Measurements from ENCODE around the gene MGLL. TPM values are rescaled to one million over a fixed set of nuclear protein-coding genes. Genes with fewer than 3 reads are reported as not detected.

The MGLL gene
- total RNA-seq, 2 experiments from 2014 or later, result 0.31 to 0.41 TPM

GRCh38 chr3:127678611-127679533 lies 143.4 kb downstream of the MGLL start:
- Mint-ChIP-seq H3K27me3 (no peaks in the 10 kb centered on the region), H3K36me3 (no peaks in the 10 kb centered on the region), H3K27ac (no peak overlapping the region), H3K9me3 (no peaks in the 10 kb centered on the region), H3K4me3 (no peak overlapping the region), H3K4me1 (ENCODE audit: low read depth) (peaks cover 23% of the 10 kb centered on the region)
- ChIA-PET POLR2A (no interaction called here), CTCF (interaction anchor here (1.0 kb wide), 1 partner anchor 454 kb away, joined by 3 read pairs; no protein-coding TSS in a partner anchor)
- DNase-seq, result no peak
- intact Hi-C loops (cut with micrococcal nuclease), result no loop called here

- intact Hi-C loops (cut with micrococcal nuclease), result no loop called here
- no peaks in the 10 kb centered on the region for H3K36me3 Mint-ChIP-seq
- no peaks in the 10 kb centered on the region for H3K9me3 Mint-ChIP-seq
- no peaks in the 10 kb centered on the region for H3K27me3 Mint-ChIP-seq
- CTCF ChIA-PET, result no interaction called here
- peak; percentile 2 for DNase-seq
- H3K4me1 Mint-ChIP-seq (ENCODE audit: low read depth), result peaks cover 23% of the 10 kb centered on the region
- POLR2A ChIA-PET, result no interaction called here
- no peak overlapping the region for H3K27ac Mint-ChIP-seq
- H3K4me3 Mint-ChIP-seq, result no peak overlapping the region
Observed at GRCh38 chr3:127678315-127678599, 144.1 kb downstream of the MGLL start.

- no peak overlapping the region for H3K4me3 Mint-ChIP-seq
- ChIA-PET CTCF (no interaction called here), POLR2A (no interaction called here)
- H3K36me3 Mint-ChIP-seq, result no peaks in the 10 kb centered on the region
- no peak overlapping the region for H3K27ac Mint-ChIP-seq
- no peaks in the 10 kb centered on the region for H3K27me3 Mint-ChIP-seq
- DNase-seq, result peak; percentile 7
- intact Hi-C loops (cut with micrococcal nuclease), result no loop called here
- H3K4me1 Mint-ChIP-seq (ENCODE audit: low read depth), result peaks cover 23% of the 10 kb centered on the region
- H3K9me3 Mint-ChIP-seq, result no peaks in the 10 kb centered on the region
Observed at GRCh38 chr3:127677541-127678314, 144.6 kb downstream of the MGLL start.

GRCh38 chr3:127676921-127677351 lies 145.4 kb downstream of the MGLL start:
- Mint-ChIP-seq H3K27ac (no peak overlapping the region), H3K4me1 (ENCODE audit: low read depth) (peaks cover 23% of the 10 kb centered on the region), H3K36me3 (no peaks in the 10 kb centered on the region), H3K9me3 (no peaks in the 10 kb centered on the region), H3K4me3 (no peak overlapping the region), H3K27me3 (no peaks in the 10 kb centered on the region)
- intact Hi-C loops (cut with micrococcal nuclease), result no loop called here
- ChIA-PET CTCF (no interaction called here), POLR2A (no interaction called here)
- peak; percentile 6 for DNase-seq

- Mint-ChIP-seq H3K27me3 (no peaks in the 10 kb centered on the region), H3K4me3 (no peak overlapping the region), H3K9me3 (no peaks in the 10 kb centered on the region), H3K4me1 (ENCODE audit: low read depth) (peaks cover 23% of the 10 kb centered on the region), H3K36me3 (no peaks in the 10 kb centered on the region), H3K27ac (no peak overlapping the region)
- intact Hi-C loops (cut with micrococcal nuclease), result no loop called here
- ChIA-PET POLR2A (no interaction called here), CTCF (no interaction called here)
- DNase-seq, result no peak
Observed at GRCh38 chr3:127676456-127676855, 145.9 kb downstream of the MGLL start.

- no peak overlapping the region for H3K27ac Mint-ChIP-seq
- intact Hi-C loops (cut with micrococcal nuclease), result no loop called here
- no peaks in the 10 kb centered on the region for H3K36me3 Mint-ChIP-seq
- DNase-seq, result peak; percentile 3
- peaks cover 23% of the 10 kb centered on the region for H3K4me1 Mint-ChIP-seq (ENCODE audit: low read depth)
- H3K9me3 Mint-ChIP-seq, result no peaks in the 10 kb centered on the region
- H3K27me3 Mint-ChIP-seq, result no peaks in the 10 kb centered on the region
- CTCF ChIA-PET, result no interaction called here
- POLR2A ChIA-PET, result no interaction called here
- no peak overlapping the region for H3K4me3 Mint-ChIP-seq
Observed at GRCh38 chr3:127675651-127676391, 146.5 kb downstream of the MGLL start.

- Mint-ChIP-seq H3K27ac (no peak overlapping the region), H3K9me3 (no peaks in the 10 kb centered on the region), H3K4me1 (ENCODE audit: low read depth) (peaks cover 23% of the 10 kb centered on the region), H3K4me3 (no peak overlapping the region), H3K27me3 (no peaks in the 10 kb centered on the region), H3K36me3 (no peaks in the 10 kb centered on the region)
- ChIA-PET CTCF (interaction anchor here (1.5 kb wide), 1 partner anchor 100 kb away, joined by 4 read pairs; no protein-coding TSS in a partner anchor), POLR2A (no interaction called here)
- DNase-seq, result no peak
- intact Hi-C loops (cut with micrococcal nuclease), result loop anchor here (5.0 kb wide), 3 partner anchors 97 to 1757 kb away; partner anchors contain the start of gene EEFSEC
Observed at GRCh38 chr3:127674790-127675189, 147.5 kb downstream of the MGLL start.

- Mint-ChIP-seq H3K27ac (peak overlapping the region; percentile 65), H3K36me3 (no peaks in the 10 kb centered on the region), H3K4me1 (ENCODE audit: low read depth) (peaks cover 23% of the 10 kb centered on the region), H3K4me3 (peak overlapping the region; percentile 80), H3K27me3 (no peaks in the 10 kb centered on the region), H3K9me3 (no peaks in the 10 kb centered on the region)
- no peak for DNase-seq
- intact Hi-C loops (cut with micrococcal nuclease), result loop anchor here (5.0 kb wide), 3 partner anchors 97 to 1757 kb away; partner anchors contain the start of gene EEFSEC
- ChIA-PET POLR2A (no interaction called here), CTCF (interaction anchor here (1.5 to 2.0 kb wide), 2 partner anchors 99 to 459 kb away, joined by 4 read pairs; no protein-coding TSS in a partner anchor)
Observed at GRCh38 chr3:127674101-127674721, 148.1 kb downstream of the MGLL start.

- no peaks in the 10 kb centered on the region for H3K9me3 Mint-ChIP-seq
- DNase-seq, result peak; percentile 65
- peak overlapping the region; percentile 80 for H3K4me3 Mint-ChIP-seq
- ChIA-PET POLR2A (interaction anchor here (1.6 kb wide), 1 partner anchor 9 kb away, joined by 4 read pairs; no protein-coding TSS in a partner anchor), CTCF (interaction anchor here (1.5 to 2.0 kb wide), 3 partner anchors 98 to 460 kb away, joined by 4 to 9 read pairs (median 4); no protein-coding TSS in a partner anchor)
- no peaks in the 10 kb centered on the region for H3K36me3 Mint-ChIP-seq
- no peaks in the 10 kb centered on the region for H3K27me3 Mint-ChIP-seq
- peak overlapping the region; percentile 65 for H3K27ac Mint-ChIP-seq
- intact Hi-C loops (cut with micrococcal nuclease), result loop anchor here (1.0 to 5.0 kb wide), 6 partner anchors 23 to 1756 kb away; partner anchors contain the start of genes EEFSEC and TPRA1
- H3K4me1 Mint-ChIP-seq (ENCODE audit: low read depth), result peaks cover 23% of the 10 kb centered on the region
Observed at GRCh38 chr3:127673191-127674100, 148.9 kb downstream of the MGLL start.

GRCh38 chr3:127672429-127673190 lies 149.7 kb downstream of the MGLL start, which contains the start of gene ABTB1:
Gene ABTB1, plus strand, starts transcription at chr3:127672952. Its CDS starts 74 bp downstream, at chr3:127673026.
- peak within 1 kb of the TSS; percentile 89 for H3K27ac Mint-ChIP-seq
- no peaks in the 10 kb centered on the region for H3K9me3 Mint-ChIP-seq
- H3K4me3 Mint-ChIP-seq, result peak within 1 kb of the TSS; percentile 89
- POLR2A ChIA-PET, result interaction anchor here (0.6 to 1.8 kb wide), 4 partner anchors 10 to 74 kb away, joined by 3 to 15 read pairs (median 4); partner anchors contain the start of gene MCM2
- DNase-seq, result peak; percentile 91
- H3K4me1 Mint-ChIP-seq (ENCODE audit: low read depth), result peaks cover 23% of the 10 kb centered on the region
- intact Hi-C loops (cut with micrococcal nuclease), result loop anchor here (1.0 to 5.0 kb wide), 7 partner anchors 24 to 1755 kb away; partner anchors contain the start of genes EEFSEC, MCM2 and TPRA1
- H3K27me3 Mint-ChIP-seq, result no peaks in the 10 kb centered on the region
- no peaks in the 10 kb centered on the region for H3K36me3 Mint-ChIP-seq
- CTCF ChIA-PET, result interaction anchor here (1.9 to 2.0 kb wide), 2 partner anchors 97 to 461 kb away, joined by 4 to 9 read pairs; no protein-coding TSS in a partner anchor

Data from activated CD4-positive, alpha-beta memory T cell treated with anti-CD3 and anti-CD28 coated beads for 36 hours (primary cell).